Skeletal muscle cell (primary cell): Measurements from ENCODE around the gene SPPL3.
"Not testable (repeated sequence)": the region's sequence is repeated elsewhere in the genome, so short reads cannot be mapped to it uniquely, and the experiment has no call there.

Source experiments
- DNase-seq: peaks from one replicate; pipeline ENCODE4 v3.0.0-alpha.2; 2010; ENCODE audit warnings: low read depth
- H3K4me3 ChIP-seq: 2 replicates; pipeline ENCODE4 v1.5.1; 2011; ENCODE audit warnings: low read depth, mild to moderate bottlenecking, control low read depth, low read length, moderate library complexity

SPPL3 gene

GRCh38 chr12:120922279-120922678 lies 18.1 kb upstream of the SPPL3 start:
- DNase-seq, result no peak
- H3K4me3 ChIP-seq, result no peak overlapping the region

DNA sequence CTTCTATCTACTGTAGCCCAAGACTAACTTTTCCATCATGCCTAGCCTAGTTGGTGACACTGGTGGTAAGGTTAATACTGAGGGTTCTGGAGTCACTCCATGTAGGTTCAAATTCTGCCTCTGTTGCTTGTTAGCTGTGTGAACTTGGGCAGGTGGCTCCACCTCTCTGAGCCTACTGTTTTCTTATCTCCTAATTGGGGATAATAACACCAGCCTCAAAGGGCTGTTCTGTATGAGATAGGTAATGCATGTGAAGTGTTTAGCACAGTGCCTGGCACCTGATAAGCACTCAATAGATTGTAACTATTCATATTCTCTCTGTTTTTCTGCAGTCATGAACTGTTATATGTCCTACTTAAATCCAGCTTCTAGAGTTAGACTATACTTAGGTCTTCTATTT lies 17.5 kb upstream of the SPPL3 start:
- H3K4me3 ChIP-seq, result no peak overlapping the region
- no peak for DNase-seq

DNA sequence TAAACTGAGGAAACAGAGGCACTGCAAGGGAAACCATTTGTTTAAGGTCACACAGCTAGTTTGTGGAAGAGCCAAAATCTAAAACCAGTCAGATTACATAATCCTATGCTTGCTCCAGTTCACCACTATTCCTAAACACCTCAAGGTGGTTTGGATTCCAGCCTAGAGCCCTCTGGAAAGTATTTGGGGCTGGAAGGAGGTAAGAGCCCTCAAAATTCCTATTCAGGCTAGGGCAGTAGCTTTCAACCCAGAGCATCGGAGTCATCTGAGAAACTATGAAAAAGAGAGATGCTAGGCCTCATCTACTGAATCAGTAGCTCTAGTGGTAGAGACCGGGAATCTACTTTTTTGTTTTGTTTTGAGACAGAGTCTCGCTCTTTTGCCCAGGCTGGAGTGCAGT lies 16.0 kb upstream of the SPPL3 start:
- no peak for DNase-seq

GRCh38 chr12:120917748-120918147 lies 13.6 kb upstream of the SPPL3 start:
- no peak overlapping the region for H3K4me3 ChIP-seq
- DNase-seq, result no peak

More for the DNA sequence above, 16.0 kb upstream of the SPPL3 start:
- H3K4me3 ChIP-seq, result no peak overlapping the region

GRCh38 chr12:120916561-120916960 lies 12.4 kb upstream of the SPPL3 start:
- DNase-seq, result no peak
- no peak overlapping the region for H3K4me3 ChIP-seq

GRCh38 chr12:120914794-120915193 lies 10.6 kb upstream of the SPPL3 start:
- no peak for DNase-seq
- H3K4me3 ChIP-seq, result no peak overlapping the region

- H3K4me3 ChIP-seq, result no peak overlapping the region
- no peak for DNase-seq
Measured at GRCh38 chr12:120909633-120910298, 5.6 kb upstream of the SPPL3 start.

DNA sequence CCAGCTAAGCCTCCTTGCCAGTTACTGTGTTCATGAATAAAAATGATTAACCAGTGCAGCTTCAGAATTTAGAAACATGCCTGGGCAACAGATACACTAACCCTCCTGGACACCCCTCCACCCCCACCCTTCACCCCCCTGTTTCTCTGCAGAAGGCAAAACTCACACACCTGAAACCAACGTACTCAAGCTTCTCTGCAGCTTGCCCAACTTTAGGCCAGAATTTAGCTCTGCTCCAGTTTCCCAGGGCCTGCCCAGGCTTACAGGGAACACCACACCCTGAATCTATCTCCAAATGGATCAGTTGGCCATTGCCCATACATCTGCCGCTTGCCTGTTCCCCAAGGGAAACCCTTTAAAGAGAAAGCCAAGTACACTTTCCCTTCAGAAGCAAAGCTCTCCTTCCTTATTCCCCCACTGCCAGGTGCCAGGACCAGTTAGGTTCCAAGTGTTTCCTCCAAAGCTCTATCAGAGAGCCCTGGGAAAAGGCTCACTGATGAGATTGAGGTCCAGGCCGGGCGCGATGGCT lies 1.8 kb upstream of the SPPL3 start:
- H3K4me3 ChIP-seq, result no peak overlapping the region
- no peak for DNase-seq

DNA sequence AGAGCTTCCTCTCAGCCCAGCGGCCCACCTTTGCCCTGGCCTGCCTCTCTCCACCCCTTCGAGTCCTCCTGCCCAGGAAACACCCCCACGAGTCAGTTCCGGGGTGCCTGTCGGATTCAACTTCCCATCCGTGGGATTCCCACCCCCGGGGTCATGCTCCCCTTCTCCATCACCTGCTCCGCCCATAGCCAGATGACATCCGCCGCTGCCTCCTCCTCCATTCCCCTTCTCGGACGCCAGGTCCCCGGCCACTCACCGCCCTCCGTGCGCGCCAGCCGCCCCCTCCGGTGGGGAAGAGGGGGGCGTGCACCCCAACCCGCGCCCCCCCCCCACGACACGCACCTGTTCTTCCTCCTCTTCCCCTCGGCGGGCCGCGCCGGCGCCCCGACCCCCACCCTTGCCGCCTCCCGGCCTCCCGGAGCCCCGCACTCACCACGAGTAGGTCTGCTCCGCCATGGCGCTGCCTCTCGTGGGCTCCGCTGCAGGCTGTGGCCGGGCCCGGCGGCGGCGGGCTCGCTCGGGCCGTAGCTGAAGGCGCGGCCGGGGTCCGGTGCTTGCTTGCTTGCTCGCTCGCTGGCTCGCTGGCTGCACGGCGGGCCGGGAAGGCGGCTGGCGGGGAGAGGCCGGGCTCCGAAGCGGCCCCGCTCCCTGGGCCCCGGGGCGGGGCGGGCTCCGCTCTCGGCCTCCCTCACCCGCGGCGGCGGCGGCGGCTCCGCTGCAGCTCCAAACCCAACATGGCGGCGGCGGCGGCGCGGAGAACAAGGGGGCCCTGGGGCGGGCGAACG lies 554 bp downstream of the SPPL3 start:
- H3K4me3 ChIP-seq, result peak overlapping the region; percentile 77
- DNase-seq, result no peak

- peak overlapping the region; percentile 77 for H3K4me3 ChIP-seq
- no peak for DNase-seq
Measured at GRCh38 chr12:120902846-120903411, 1.2 kb downstream of the SPPL3 start.

GRCh38 chr12:120901818-120902217 lies 2.3 kb downstream of the SPPL3 start:
- no peak overlapping the region for H3K4me3 ChIP-seq
- no peak for DNase-seq

DNA sequence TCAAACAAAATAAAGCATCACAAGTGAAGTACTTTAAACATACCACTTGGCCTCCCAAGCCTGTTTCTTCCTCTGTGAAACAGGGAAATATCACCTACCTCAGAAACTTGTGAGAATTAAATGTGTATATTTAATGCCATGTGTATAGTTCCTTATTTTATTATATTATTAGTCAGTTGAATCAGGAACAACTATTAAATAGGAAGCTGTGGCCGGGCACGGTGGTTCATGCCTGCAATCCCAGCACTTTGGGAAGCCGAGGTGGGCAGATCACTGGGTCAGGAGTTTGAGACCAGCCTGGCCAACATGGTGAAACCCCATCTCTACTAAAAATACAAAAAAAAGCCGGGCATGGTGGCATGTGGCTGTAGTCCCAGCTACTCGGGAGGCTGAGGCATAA lies 3.1 kb downstream of the SPPL3 start:
- not testable (repeated sequence) for DNase-seq, H3K4me3 ChIP-seq

GRCh38 chr12:120895532-120895931 lies 8.6 kb downstream of the SPPL3 start:
- no peak for DNase-seq
- no peak overlapping the region for H3K4me3 ChIP-seq

DNA sequence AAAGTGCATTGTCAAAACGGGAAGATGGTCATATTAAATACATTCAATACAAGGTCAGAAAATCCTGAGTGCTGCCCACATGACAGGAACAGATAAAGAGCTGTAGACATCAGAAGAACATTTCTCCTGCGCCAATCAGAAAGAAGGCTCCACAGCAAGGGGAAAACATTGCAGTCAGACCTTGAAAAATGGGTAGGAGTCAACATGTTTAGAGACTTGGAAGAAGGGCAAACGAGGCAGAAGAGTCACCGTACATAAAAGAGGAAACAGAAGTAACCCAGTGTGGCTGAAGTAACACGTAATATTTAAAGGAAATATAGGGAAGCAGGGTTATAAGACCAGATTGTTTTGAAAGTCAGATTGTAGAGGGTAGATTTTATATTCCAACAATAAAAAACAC lies 11.9 kb downstream of the SPPL3 start:
- DNase-seq, result no peak

GRCh38 chr12:120890963-120891362 lies 13.2 kb downstream of the SPPL3 start:
- DNase-seq, result no peak
- no peak overlapping the region for H3K4me3 ChIP-seq

More for the DNA sequence above, 11.9 kb downstream of the SPPL3 start:
- no peak overlapping the region for H3K4me3 ChIP-seq

DNA sequence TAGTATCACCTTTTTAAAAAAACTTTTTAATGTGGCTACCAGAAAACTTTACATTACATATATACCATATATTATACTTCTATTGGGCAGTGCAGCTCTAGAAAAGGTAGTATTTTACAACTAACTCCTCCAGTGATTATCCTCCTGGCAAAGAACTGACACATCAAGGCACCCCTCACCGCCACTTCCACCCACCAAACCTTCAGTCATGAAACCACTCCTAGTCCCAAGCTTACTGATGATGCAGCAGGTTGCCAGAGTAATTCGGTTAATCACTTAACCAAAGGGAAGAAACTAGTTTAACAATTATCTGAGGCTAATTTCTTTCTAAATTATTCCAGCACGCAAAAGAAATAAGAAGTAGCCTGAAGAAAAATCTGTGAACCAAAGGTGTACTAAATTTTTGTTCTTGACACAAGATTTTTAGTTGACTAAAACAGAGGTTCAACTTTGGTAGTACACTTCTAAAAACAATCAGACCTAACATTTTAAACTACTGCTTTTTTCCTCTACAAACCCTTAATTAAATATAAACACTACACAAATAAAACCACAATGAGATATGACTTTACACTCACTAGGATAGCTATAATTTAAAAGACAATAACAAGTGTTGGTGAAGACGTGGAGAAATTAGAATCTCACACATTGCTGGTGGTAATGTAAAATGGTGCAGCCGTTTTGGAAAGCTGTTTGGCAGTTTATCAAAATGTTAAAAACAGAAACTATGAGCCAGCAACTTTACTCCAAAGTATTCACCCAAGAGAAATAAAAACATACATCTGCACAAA lies 16.7 kb downstream of the SPPL3 start:
- DNase-seq, result no peak
- no peak overlapping the region for H3K4me3 ChIP-seq

DNA sequence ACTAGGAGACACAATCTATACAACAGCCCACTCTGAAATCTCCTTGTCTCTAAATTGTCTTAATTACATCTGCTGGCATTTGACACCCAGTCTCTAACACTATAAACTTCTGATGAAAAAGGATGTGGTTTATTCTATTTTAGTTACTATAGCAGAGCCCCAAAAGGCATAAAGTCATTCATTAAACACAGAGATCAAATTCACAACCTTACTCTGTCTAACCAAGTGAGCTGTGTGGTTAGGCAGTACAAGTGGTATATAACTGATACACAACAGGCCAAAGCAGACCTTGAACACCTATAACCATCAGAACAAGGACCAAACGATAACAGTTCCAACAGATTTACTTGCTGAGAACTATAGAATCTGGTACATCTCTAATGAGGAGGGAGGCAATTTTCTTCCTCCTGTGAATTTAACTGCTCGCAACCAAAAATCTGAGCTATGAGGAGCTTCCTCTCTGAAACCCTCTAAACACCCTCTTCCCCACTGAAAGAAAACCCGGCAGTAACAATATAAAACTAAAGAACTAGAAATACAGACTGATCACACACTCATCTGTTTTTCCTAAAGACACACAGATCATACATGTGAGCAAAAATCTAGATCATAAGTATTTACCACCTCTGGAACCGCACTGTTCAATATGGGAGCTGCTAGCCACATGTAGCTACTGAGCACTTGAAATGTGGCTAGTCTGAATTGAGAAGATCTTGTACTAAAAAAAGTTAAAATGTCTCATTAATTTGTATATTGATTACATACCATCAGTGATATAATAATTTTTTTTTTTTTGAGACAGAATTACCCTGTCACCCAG lies 17.7 kb downstream of the SPPL3 start:
- no peak overlapping the region for H3K4me3 ChIP-seq
- no peak for DNase-seq

- no peak for DNase-seq
- no peak overlapping the region for H3K4me3 ChIP-seq
Measured at GRCh38 chr12:120885521-120885920, 18.6 kb downstream of the SPPL3 start.

GRCh38 chr12:120884644-120885043 lies 19.5 kb downstream of the SPPL3 start:
- no peak overlapping the region for H3K4me3 ChIP-seq
- DNase-seq, result no peak
